Fibroblast of mammary gland (primary cell): ENCODE data around the gene IL17RB.

Source experiments
- DNase-seq: peaks from one replicate; pipeline ENCODE4 v3.0.0-alpha.2; 2010; ENCODE audit warnings: low read depth
- H3K4me3 ChIP-seq: 2 replicates; pipeline ENCODE4 v1.5.1; 2011; ENCODE audit warnings: low read depth, mild to moderate bottlenecking, low read length, moderate library complexity; ENCODE audit not compliant: control insufficient read depth
- CTCF ChIP-seq: conservative IDR thresholded peaks from 2 replicates; pipeline ENCODE4 v1.5.1; 2011; ENCODE audit warnings: low read depth, low read length, inconsistent platforms; ENCODE audit not compliant: control insufficient read depth, insufficient read depth

IL17RB gene

GRCh38 chr3:53846134-53846850, at the start of gene IL17RB, which contains the start of gene CHDH:
Gene IL17RB, plus strand, starts transcription at chr3:53846568. Its CDS starts 21 bp downstream, at chr3:53846589.
Gene CHDH, minus strand, starts transcription at chr3:53846419. Its CDS starts 22,411 bp downstream, at chr3:53824008.
- no peak for TF ChIP-seq CTCF
- peak within 1 kb of the TSS; percentile 29 for H3K4me3 ChIP-seq
- DNase-seq: no peak

GRCh38 chr3:53798144-53798543, 48.2 kb upstream of the IL17RB start:
- no peak for TF ChIP-seq CTCF
- no peak overlapping the region for H3K4me3 ChIP-seq
- DNase-seq: no peak

GRCh38 chr3:53799338-53799865, 47.0 kb upstream of the IL17RB start:
- DNase-seq: no peak
- no peak for TF ChIP-seq CTCF

GRCh38 chr3:53800041-53800906, 46.1 kb upstream of the IL17RB start:
- no peak overlapping the region for H3K4me3 ChIP-seq
- no peak for DNase-seq
- no peak for TF ChIP-seq CTCF

More at GRCh38 chr3:53799338-53799865, 47.0 kb upstream of the IL17RB start:
- H3K4me3 ChIP-seq: no peak overlapping the region

GRCh38 chr3:53801319-53801718, 45.0 kb upstream of the IL17RB start:
- H3K4me3 ChIP-seq: no peak overlapping the region
- DNase-seq: no peak
- no peak for TF ChIP-seq CTCF

GRCh38 chr3:53802256-53802880, 44.0 kb upstream of the IL17RB start:
- no peak for DNase-seq
- TF ChIP-seq CTCF: no peak
- no peak overlapping the region for H3K4me3 ChIP-seq
